WTC11 (cell line): ENCODE results near the gene MARCKSL1. TPM values are rescaled to one million over a fixed set of nuclear protein-coding genes. Genes with fewer than 3 reads are reported as not detected.

Source experiments
- CREB1 ChIP-seq: sonication (generic); formaldehyde crosslinking; IDR thresholded peaks from 2 replicates; pipeline ENCODE4 v1.8.0; 2023; ENCODE audit warnings: mild to moderate bottlenecking, missing genetic modification reagents
- ETV6 ChIP-seq: sonication (generic); formaldehyde crosslinking; IDR thresholded peaks from 2 replicates; pipeline ENCODE4 v1.8.1; 2022; ENCODE audit warnings: mild to moderate bottlenecking, missing genetic modification reagents
- FOXP1 ChIP-seq: sonication (generic); formaldehyde crosslinking; IDR thresholded peaks from 2 replicates; pipeline ENCODE4 v1.8.0; 2022; ENCODE audit warnings: missing genetic modification reagents, mild to moderate bottlenecking, moderate library complexity, borderline replicate concordance
- HMGA2 ChIP-seq: fragments of 250-450 bp; sonication (Bioruptor Pico); IDR thresholded peaks from 2 replicates; pipeline ENCODE4 v1.4.0; 2021; ENCODE audit warnings: mild to moderate bottlenecking, moderate library complexity
- IRF2 ChIP-seq: sonication (generic); formaldehyde crosslinking; IDR thresholded peaks from 2 replicates; pipeline ENCODE4 v1.8.0; 2022; ENCODE audit warnings: low read depth, missing genetic modification reagents, borderline replicate concordance
- KAT7 ChIP-seq: sonication (generic); formaldehyde crosslinking; IDR thresholded peaks from 2 replicates; pipeline ENCODE4 v1.8.1; 2023; ENCODE audit warnings: missing genetic modification reagents, mild to moderate bottlenecking, borderline replicate concordance
- NFE2L1 ChIP-seq: sonication (generic); formaldehyde crosslinking; IDR thresholded peaks from 2 replicates; pipeline ENCODE4 v1.8.1; 2023; ENCODE audit warnings: missing genetic modification reagents
- NFYB ChIP-seq: sonication (generic); formaldehyde crosslinking; conservative IDR thresholded peaks from 2 replicates; pipeline ENCODE4 v1.8.0; 2022; ENCODE audit warnings: low read depth, missing genetic modification reagents
- NR1H2 ChIP-seq: sonication (generic); formaldehyde crosslinking; IDR thresholded peaks from 2 replicates; pipeline ENCODE4 v1.9.0; 2021; ENCODE audit warnings: mild to moderate bottlenecking, moderate library complexity, missing genetic modification reagents
- OVOL2 ChIP-seq: fragments of 250-450 bp; sonication (Bioruptor Pico); IDR thresholded peaks from 2 replicates; pipeline ENCODE4 v1.9.0; 2021; ENCODE audit warnings: mild to moderate bottlenecking, borderline replicate concordance
- RELA ChIP-seq: sonication (generic); formaldehyde crosslinking; IDR thresholded peaks from 2 replicates; pipeline ENCODE4 v1.8.1; 2022; ENCODE audit warnings: missing genetic modification reagents, mild to moderate bottlenecking, borderline replicate concordance
- RORB ChIP-seq: fragments of 250-450 bp; sonication (Bioruptor Pico); IDR thresholded peaks from 2 replicates; pipeline ENCODE4 v1.9.0; 2021; ENCODE audit warnings: mild to moderate bottlenecking
- SMAD4 ChIP-seq: sonication (generic); formaldehyde crosslinking; IDR thresholded peaks from 2 replicates; pipeline ENCODE4 v1.8.0; 2022; ENCODE audit warnings: mild to moderate bottlenecking, missing genetic modification reagents
- TP53 ChIP-seq: sonication (generic); formaldehyde crosslinking; IDR thresholded peaks from 2 replicates; pipeline ENCODE4 v1.8.1; 2023; ENCODE audit warnings: mild to moderate bottlenecking, missing genetic modification reagents
- total RNA-seq: library from RNA; stranded (reverse); gene quantifications from 3 replicates; pipeline ENCODE4 v1.2.3, GENCODE V29; 2021
- TF ChIP-seq, protein P1 (sequence below): fragments of 250-450 bp; sonication (Bioruptor Pico); IDR thresholded peaks from 2 replicates; pipeline ENCODE4 v2.1.2; 2022; ENCODE audit warnings: mild to moderate bottlenecking, moderate library complexity
- TF ChIP-seq, protein P2 (sequence below): sonication (generic); formaldehyde crosslinking; IDR thresholded peaks from 2 replicates; pipeline ENCODE4 v1.8.1; 2022; ENCODE audit warnings: mild to moderate bottlenecking, missing genetic modification reagents, moderate library complexity, borderline replicate concordance
- TF ChIP-seq, protein P3 (sequence below): sonication (generic); formaldehyde crosslinking; IDR thresholded peaks from 2 replicates; pipeline ENCODE4 v1.8.1; 2023; ENCODE audit warnings: mild to moderate bottlenecking, missing genetic modification reagents
- TF ChIP-seq, protein P4 (sequence below): sonication (generic); formaldehyde crosslinking; conservative IDR thresholded peaks from 2 replicates; pipeline ENCODE4 v1.8.1; 2023; ENCODE audit warnings: mild to moderate bottlenecking, low read depth, missing genetic modification reagents, moderate library complexity
- TF ChIP-seq, protein P5 (sequence below): sonication (generic); formaldehyde crosslinking; IDR thresholded peaks from 2 replicates; pipeline ENCODE4 v1.8.1; 2023; ENCODE audit warnings: mild to moderate bottlenecking, moderate library complexity, missing genetic modification reagents
- TF ChIP-seq, protein P6 (sequence below): sonication (generic); formaldehyde crosslinking; IDR thresholded peaks from 2 replicates; pipeline ENCODE4 v1.8.1; 2023; ENCODE audit warnings: mild to moderate bottlenecking, missing genetic modification reagents, moderate library complexity
- TF ChIP-seq, protein P7 (sequence below): sonication (generic); formaldehyde crosslinking; IDR thresholded peaks from 2 replicates; pipeline ENCODE4 v1.8.0; 2022; ENCODE audit warnings: mild to moderate bottlenecking, missing genetic modification reagents
- TF ChIP-seq, protein P8 (sequence below): sonication (generic); formaldehyde crosslinking; IDR thresholded peaks from 2 replicates; pipeline ENCODE4 v1.8.0; 2023; ENCODE audit warnings: mild to moderate bottlenecking, missing genetic modification reagents
- TF ChIP-seq, protein P9 (sequence below): fragments of 250-450 bp; sonication (Bioruptor Pico); IDR thresholded peaks from 2 replicates; pipeline ENCODE4 v1.8.0; 2021; ENCODE audit warnings: mild to moderate bottlenecking

Gene MARCKSL1
- total RNA-seq, 1 experiment from 2014 or later = 450 TPM

DNA sequence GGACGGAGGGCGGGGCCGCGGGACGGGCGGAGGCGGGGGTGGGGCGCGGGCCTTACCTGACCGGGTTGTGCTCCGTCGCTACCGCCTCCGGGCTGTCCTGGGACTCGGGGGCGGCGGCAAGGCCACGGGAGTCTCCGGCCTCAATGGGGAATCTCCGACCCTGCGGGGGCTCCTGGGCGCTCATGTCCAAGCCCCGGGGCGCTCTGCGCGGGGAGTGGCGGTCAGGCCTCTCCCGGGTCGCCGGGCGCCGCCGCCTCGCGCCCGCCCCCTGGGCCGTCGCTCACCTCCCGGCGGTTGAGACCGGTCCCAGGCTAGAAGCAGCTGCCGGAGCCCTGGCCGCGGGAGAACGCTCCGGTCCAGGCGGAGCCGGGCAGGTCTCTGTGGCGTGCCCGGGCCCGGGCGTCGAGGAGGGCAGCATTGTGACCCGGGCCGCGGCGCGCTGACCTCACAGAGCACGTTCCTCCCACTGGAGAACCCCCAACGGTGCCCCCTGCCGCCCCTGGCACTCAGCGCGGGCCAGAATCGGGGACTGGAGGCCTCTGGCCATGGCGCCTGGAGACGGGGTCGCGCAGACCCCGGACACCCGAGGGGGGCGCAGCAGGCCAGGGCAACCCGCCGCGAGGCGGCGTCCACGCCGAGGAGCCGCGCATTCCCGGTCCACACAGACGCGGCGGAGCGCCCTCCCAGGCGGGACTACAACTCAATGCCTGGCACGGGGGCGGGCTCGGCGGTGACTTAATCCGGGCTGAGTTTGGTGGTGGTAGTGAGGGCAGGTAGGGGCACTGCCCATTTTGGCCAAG is 25.8 kb upstream of the MARCKSL1 start (continued):
- TF ChIP-seq CREB1 (CRISPR knock-in tag) = 0 out of 2 replicates have a peak, but pooled peaks have one; percentile 67
- peak; percentile 78 for TF ChIP-seq FOXP1
- 0 out of 2 replicates have a peak, but pooled peaks have one; percentile 10 for TF ChIP-seq SMAD4 (CRISPR knock-in tag)
- no peak for TF ChIP-seq NR1H2
- no peak for TF ChIP-seq NFYB (CRISPR knock-in tag)
- TF ChIP-seq KAT7 (CRISPR knock-in tag) = no peak
- TF ChIP-seq, protein P1, sequence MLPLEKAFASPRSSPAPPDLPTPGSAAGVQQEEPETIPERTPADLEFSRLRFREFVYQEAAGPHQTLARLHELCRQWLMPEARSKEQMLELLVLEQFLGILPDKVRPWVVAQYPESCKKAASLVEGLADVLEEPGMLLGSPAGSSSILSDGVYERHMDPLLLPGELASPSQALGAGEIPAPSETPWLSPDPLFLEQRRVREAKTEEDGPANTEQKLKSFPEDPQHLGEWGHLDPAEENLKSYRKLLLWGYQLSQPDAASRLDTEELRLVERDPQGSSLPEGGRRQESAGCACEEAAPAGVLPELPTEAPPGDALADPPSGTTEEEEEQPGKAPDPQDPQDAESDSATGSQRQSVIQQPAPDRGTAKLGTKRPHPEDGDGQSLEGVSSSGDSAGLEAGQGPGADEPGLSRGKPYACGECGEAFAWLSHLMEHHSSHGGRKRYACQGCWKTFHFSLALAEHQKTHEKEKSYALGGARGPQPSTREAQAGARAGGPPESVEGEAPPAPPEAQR (CRISPR knock-in tag) = no peak
- TF ChIP-seq, protein P2, sequence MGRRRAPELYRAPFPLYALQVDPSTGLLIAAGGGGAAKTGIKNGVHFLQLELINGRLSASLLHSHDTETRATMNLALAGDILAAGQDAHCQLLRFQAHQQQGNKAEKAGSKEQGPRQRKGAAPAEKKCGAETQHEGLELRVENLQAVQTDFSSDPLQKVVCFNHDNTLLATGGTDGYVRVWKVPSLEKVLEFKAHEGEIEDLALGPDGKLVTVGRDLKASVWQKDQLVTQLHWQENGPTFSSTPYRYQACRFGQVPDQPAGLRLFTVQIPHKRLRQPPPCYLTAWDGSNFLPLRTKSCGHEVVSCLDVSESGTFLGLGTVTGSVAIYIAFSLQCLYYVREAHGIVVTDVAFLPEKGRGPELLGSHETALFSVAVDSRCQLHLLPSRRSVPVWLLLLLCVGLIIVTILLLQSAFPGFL (CRISPR knock-in tag) = no peak
- TF ChIP-seq, protein P3, sequence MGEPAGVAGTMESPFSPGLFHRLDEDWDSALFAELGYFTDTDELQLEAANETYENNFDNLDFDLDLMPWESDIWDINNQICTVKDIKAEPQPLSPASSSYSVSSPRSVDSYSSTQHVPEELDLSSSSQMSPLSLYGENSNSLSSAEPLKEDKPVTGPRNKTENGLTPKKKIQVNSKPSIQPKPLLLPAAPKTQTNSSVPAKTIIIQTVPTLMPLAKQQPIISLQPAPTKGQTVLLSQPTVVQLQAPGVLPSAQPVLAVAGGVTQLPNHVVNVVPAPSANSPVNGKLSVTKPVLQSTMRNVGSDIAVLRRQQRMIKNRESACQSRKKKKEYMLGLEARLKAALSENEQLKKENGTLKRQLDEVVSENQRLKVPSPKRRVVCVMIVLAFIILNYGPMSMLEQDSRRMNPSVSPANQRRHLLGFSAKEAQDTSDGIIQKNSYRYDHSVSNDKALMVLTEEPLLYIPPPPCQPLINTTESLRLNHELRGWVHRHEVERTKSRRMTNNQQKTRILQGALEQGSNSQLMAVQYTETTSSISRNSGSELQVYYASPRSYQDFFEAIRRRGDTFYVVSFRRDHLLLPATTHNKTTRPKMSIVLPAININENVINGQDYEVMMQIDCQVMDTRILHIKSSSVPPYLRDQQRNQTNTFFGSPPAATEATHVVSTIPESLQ = no peak
- TF ChIP-seq ETV6 (CRISPR knock-in tag) = 0 out of 2 replicates have a peak, but pooled peaks have one; percentile 25
- TF ChIP-seq, protein P4, sequence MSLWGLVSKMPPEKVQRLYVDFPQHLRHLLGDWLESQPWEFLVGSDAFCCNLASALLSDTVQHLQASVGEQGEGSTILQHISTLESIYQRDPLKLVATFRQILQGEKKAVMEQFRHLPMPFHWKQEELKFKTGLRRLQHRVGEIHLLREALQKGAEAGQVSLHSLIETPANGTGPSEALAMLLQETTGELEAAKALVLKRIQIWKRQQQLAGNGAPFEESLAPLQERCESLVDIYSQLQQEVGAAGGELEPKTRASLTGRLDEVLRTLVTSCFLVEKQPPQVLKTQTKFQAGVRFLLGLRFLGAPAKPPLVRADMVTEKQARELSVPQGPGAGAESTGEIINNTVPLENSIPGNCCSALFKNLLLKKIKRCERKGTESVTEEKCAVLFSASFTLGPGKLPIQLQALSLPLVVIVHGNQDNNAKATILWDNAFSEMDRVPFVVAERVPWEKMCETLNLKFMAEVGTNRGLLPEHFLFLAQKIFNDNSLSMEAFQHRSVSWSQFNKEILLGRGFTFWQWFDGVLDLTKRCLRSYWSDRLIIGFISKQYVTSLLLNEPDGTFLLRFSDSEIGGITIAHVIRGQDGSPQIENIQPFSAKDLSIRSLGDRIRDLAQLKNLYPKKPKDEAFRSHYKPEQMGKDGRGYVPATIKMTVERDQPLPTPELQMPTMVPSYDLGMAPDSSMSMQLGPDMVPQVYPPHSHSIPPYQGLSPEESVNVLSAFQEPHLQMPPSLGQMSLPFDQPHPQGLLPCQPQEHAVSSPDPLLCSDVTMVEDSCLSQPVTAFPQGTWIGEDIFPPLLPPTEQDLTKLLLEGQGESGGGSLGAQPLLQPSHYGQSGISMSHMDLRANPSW (CRISPR knock-in tag) = no peak
- TF ChIP-seq IRF2 (CRISPR knock-in tag) = no peak
- TF ChIP-seq, protein P5, sequence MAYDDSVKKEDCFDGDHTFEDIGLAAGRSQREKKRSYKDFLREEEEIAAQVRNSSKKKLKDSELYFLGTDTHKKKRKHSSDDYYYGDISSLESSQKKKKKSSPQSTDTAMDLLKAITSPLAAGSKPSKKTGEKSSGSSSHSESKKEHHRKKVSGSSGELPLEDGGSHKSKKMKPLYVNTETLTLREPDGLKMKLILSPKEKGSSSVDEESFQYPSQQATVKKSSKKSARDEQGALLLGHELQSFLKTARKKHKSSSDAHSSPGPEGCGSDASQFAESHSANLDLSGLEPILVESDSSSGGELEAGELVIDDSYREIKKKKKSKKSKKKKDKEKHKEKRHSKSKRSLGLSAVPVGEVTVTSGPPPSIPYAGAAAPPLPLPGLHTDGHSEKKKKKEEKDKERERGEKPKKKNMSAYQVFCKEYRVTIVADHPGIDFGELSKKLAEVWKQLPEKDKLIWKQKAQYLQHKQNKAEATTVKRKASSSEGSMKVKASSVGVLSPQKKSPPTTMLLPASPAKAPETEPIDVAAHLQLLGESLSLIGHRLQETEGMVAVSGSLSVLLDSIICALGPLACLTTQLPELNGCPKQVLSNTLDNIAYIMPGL (CRISPR knock-in tag) = no peak; the same call in 1 of the 2 replicates
- TF ChIP-seq NFE2L1 = no peak
- TF ChIP-seq, protein P6, sequence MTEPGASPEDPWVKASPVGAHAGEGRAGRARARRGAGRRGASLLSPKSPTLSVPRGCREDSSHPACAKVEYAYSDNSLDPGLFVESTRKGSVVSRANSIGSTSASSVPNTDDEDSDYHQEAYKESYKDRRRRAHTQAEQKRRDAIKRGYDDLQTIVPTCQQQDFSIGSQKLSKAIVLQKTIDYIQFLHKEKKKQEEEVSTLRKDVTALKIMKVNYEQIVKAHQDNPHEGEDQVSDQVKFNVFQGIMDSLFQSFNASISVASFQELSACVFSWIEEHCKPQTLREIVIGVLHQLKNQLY (CRISPR knock-in tag) = no peak
- no peak for TF ChIP-seq RELA
- TF ChIP-seq TP53 (CRISPR knock-in tag) = no peak
- TF ChIP-seq, protein P7, sequence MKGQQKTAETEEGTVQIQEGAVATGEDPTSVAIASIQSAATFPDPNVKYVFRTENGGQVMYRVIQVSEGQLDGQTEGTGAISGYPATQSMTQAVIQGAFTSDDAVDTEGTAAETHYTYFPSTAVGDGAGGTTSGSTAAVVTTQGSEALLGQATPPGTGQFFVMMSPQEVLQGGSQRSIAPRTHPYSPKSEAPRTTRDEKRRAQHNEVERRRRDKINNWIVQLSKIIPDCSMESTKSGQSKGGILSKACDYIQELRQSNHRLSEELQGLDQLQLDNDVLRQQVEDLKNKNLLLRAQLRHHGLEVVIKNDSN (CRISPR knock-in tag) = no peak
- TF ChIP-seq HMGA2 = no peak
- TF ChIP-seq RORB (CRISPR knock-in tag) = no peak
- TF ChIP-seq OVOL2 (CRISPR knock-in tag) = no peak
- TF ChIP-seq, protein P8, sequence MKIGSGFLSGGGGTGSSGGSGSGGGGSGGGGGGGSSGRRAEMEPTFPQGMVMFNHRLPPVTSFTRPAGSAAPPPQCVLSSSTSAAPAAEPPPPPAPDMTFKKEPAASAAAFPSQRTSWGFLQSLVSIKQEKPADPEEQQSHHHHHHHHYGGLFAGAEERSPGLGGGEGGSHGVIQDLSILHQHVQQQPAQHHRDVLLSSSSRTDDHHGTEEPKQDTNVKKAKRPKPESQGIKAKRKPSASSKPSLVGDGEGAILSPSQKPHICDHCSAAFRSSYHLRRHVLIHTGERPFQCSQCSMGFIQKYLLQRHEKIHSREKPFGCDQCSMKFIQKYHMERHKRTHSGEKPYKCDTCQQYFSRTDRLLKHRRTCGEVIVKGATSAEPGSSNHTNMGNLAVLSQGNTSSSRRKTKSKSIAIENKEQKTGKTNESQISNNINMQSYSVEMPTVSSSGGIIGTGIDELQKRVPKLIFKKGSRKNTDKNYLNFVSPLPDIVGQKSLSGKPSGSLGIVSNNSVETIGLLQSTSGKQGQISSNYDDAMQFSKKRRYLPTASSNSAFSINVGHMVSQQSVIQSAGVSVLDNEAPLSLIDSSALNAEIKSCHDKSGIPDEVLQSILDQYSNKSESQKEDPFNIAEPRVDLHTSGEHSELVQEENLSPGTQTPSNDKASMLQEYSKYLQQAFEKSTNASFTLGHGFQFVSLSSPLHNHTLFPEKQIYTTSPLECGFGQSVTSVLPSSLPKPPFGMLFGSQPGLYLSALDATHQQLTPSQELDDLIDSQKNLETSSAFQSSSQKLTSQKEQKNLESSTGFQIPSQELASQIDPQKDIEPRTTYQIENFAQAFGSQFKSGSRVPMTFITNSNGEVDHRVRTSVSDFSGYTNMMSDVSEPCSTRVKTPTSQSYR (CRISPR knock-in tag) = peak; percentile 35; the same call in 1 of the 2 replicates
- TF ChIP-seq, protein P9, sequence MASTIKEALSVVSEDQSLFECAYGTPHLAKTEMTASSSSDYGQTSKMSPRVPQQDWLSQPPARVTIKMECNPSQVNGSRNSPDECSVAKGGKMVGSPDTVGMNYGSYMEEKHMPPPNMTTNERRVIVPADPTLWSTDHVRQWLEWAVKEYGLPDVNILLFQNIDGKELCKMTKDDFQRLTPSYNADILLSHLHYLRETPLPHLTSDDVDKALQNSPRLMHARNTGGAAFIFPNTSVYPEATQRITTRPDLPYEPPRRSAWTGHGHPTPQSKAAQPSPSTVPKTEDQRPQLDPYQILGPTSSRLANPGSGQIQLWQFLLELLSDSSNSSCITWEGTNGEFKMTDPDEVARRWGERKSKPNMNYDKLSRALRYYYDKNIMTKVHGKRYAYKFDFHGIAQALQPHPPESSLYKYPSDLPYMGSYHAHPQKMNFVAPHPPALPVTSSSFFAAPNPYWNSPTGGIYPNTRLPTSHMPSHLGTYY (CRISPR knock-in tag) = peak; percentile 90
